ENCODE measurements around the gene EFNB2. TPM values are rescaled to one million over a fixed set of nuclear protein-coding genes. Genes with fewer than 3 reads are reported as not detected.

Gene EFNB2
- total RNA-seq, 1 donor from 2014 or later: 0.31 TPM

GRCh38 chr13:106450991-106451390 lies 84.5 kb downstream of the EFNB2 start:
- ChIA-PET CTCF (no interaction called here), POLR2A (no interaction called here)
- TF ChIP-seq, protein P1, sequence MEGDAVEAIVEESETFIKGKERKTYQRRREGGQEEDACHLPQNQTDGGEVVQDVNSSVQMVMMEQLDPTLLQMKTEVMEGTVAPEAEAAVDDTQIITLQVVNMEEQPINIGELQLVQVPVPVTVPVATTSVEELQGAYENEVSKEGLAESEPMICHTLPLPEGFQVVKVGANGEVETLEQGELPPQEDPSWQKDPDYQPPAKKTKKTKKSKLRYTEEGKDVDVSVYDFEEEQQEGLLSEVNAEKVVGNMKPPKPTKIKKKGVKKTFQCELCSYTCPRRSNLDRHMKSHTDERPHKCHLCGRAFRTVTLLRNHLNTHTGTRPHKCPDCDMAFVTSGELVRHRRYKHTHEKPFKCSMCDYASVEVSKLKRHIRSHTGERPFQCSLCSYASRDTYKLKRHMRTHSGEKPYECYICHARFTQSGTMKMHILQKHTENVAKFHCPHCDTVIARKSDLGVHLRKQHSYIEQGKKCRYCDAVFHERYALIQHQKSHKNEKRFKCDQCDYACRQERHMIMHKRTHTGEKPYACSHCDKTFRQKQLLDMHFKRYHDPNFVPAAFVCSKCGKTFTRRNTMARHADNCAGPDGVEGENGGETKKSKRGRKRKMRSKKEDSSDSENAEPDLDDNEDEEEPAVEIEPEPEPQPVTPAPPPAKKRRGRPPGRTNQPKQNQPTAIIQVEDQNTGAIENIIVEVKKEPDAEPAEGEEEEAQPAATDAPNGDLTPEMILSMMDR (IDR thresholded peaks at IDR 0.05): no peak
- ATAC-seq (ENCODE audit: low read depth) (no peak), DNase-seq (no peak)
- H3K36me3 Mint-ChIP-seq (ENCODE audit: low read depth): no peaks in the 10 kb centered on the region
- H3K27me3 Mint-ChIP-seq: peaks cover 6% of the 10 kb centered on the region
- H3K27ac Mint-ChIP-seq: no peak overlapping the region
- no peak overlapping the region for H3K4me3 Mint-ChIP-seq
- H3K9me3 Mint-ChIP-seq: peaks cover 2% of the 10 kb centered on the region
- intact Hi-C loops (cut with micrococcal nuclease): no loop called here
- H3K4me1 Mint-ChIP-seq: no peaks in the 10 kb centered on the region

DNA sequence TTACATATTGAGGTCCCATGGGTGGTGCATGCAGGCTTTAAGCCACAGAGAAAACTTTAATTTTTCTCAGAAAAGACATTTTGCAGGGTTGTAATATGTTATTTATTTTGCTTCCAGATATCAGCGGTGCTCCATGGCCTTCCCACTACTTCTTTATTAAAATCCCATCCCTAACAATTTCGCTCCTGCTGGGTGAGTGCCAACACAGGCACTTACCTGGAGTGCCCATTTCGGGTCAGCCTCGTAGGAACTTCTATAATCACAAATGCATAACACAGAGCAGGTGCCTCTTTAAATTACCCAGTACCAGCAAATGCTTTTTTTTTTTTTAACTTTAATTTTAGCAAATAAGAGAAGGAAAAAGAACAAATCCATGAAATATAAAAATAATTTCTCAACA lies 86.4 kb downstream of the EFNB2 start:
- ChIA-PET CTCF (no interaction called here), POLR2A (no interaction called here)
- ATAC-seq (ENCODE audit: low read depth): no peak
- Mint-ChIP-seq H3K27ac (no peak overlapping the region), H3K9me3 (peaks cover 2% of the 10 kb centered on the region), H3K4me3 (no peak overlapping the region), H3K27me3 (peaks cover 4% of the 10 kb centered on the region), H3K36me3 (ENCODE audit: low read depth) (no peaks in the 10 kb centered on the region), H3K4me1 (no peaks in the 10 kb centered on the region)
- TF ChIP-seq, protein P1 (IDR thresholded peaks at IDR 0.05): no peak
- DNase-seq: no peak
- intact Hi-C loops (cut with micrococcal nuclease): no loop called here

DNA sequence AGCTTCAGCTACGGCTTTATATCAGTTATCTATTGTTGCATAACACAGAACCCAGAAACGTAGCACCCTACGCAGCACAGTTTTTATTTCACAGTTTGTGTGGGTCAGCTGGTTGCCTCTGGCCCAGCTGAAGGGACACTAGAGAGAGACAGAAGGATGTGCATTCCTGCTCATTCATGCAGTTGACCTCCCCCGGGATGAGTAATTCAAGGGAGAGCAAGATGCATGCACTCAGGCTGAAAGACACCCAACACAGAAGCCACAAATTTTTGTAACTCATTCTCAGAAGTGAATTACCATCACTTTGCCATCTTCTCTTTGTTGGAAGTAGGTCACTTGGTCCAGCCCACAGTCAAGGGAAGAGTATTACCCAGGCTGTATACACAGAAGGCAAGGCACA lies 89.5 kb downstream of the EFNB2 start:
- Mint-ChIP-seq H3K9me3 (peaks cover 2% of the 10 kb centered on the region), H3K36me3 (ENCODE audit: low read depth) (no peaks in the 10 kb centered on the region), H3K27me3 (peaks cover 2% of the 10 kb centered on the region), H3K4me3 (no peak overlapping the region), H3K4me1 (no peaks in the 10 kb centered on the region), H3K27ac (no peak overlapping the region)
- POLR2A ChIA-PET: no interaction called here
- CTCF ChIA-PET: no interaction called here
- TF ChIP-seq, protein P1 (IDR thresholded peaks at IDR 0.05): no peak
- intact Hi-C loops (cut with micrococcal nuclease): no loop called here
- DNase-seq (no peak), ATAC-seq (ENCODE audit: low read depth) (no peak)

DNA sequence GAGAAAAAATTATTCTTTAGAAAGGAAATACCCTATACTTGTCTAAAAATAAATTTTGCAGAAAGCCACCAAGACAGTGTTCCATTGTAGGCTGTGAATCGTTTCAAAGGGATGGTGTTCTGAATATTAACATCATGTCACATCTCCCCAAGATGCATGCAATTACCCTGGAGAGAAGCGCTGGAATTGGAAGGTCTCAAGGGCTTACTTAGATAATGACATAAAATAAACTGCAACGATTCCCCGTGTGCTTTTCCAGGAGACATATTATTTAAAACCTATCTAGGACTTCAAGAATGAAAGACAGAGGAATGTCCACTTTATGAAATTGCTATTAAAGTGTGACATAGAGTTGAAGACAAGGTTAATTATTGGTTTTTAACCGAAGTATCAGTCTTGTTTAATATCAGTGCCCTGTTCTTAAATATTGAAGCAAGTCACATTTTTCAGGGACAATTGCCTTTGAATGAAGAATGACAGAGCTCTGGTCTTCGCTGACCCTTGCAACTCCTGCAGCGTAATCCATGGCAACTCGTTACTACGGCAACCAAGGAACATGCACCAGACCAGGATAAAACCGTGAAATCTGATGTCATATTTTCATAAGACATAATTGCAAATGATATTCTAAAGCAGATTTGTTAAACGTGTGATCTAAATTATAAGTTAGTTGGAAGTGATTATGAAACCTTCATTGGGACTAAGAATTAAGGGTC lies 91.7 kb downstream of the EFNB2 start:
- no peak for ATAC-seq (ENCODE audit: low read depth)
- Mint-ChIP-seq H3K27ac (no peak overlapping the region), H3K4me3 (no peak overlapping the region), H3K9me3 (peaks cover 2% of the 10 kb centered on the region), H3K36me3 (ENCODE audit: low read depth) (no peaks in the 10 kb centered on the region), H3K27me3 (peaks cover 2% of the 10 kb centered on the region), H3K4me1 (no peaks in the 10 kb centered on the region)
- POLR2A ChIA-PET: no interaction called here
- TF ChIP-seq, protein P1 (IDR thresholded peaks at IDR 0.05): no peak
- intact Hi-C loops (cut with micrococcal nuclease): no loop called here
- no peak for DNase-seq
- CTCF ChIA-PET: no interaction called here

- intact Hi-C loops (cut with micrococcal nuclease): no loop called here
- no peak overlapping the region for H3K4me3 Mint-ChIP-seq
- TF ChIP-seq, protein P1 (IDR thresholded peaks at IDR 0.05): no peak
- H3K27ac Mint-ChIP-seq: no peak overlapping the region
- ChIA-PET POLR2A (no interaction called here), CTCF (no interaction called here)
- ATAC-seq (ENCODE audit: low read depth) (no peak), DNase-seq (no peak)
- H3K36me3 Mint-ChIP-seq (ENCODE audit: low read depth): no peaks in the 10 kb centered on the region
- no peaks in the 10 kb centered on the region for H3K4me1 Mint-ChIP-seq
- H3K9me3 Mint-ChIP-seq: no peaks in the 10 kb centered on the region
- no peaks in the 10 kb centered on the region for H3K27me3 Mint-ChIP-seq
These were observed 94.6 kb downstream of the EFNB2 start for GRCh38 chr13:106440866-106441265.

Other genes starting within 250 kb of the EFNB2 start
- gene ARGLU1, start 32.5 kb upstream of the EFNB2 start, total RNA-seq: 108 and 112 TPM in 2 replicates

Measured in activated B cell treated with CpG ODN at 0.5 μM for 24 hours (primary cell).